CD4-positive, alpha-beta T cell treated with Interleukin-6 for 4 hours (primary cell): ENCODE data around the gene FZD2.

Experiments used
- DNase-seq: peaks from one replicate; pipeline ENCODE4 v3.0.0-alpha.2; 2020; ENCODE audit warnings: mixed read lengths

Gene FZD2

GRCh38 chr17:44610331-44610730, 53.0 kb downstream of the FZD2 start:
- DNase-seq: no peak
